DMS 273 (cell line): ENCODE measurements around the gene CENPB.
"Not testable (repeated sequence)": the region's sequence is repeated elsewhere in the genome, so short reads cannot be mapped to it uniquely, and the experiment has no call there.

Experiments
- DNase-seq: peaks from one replicate; lab custom pipeline; 2025; ENCODE audit not compliant: unreplicated experiment; lab: John Stamatoyannopoulos, UW

Gene CENPB

DNA sequence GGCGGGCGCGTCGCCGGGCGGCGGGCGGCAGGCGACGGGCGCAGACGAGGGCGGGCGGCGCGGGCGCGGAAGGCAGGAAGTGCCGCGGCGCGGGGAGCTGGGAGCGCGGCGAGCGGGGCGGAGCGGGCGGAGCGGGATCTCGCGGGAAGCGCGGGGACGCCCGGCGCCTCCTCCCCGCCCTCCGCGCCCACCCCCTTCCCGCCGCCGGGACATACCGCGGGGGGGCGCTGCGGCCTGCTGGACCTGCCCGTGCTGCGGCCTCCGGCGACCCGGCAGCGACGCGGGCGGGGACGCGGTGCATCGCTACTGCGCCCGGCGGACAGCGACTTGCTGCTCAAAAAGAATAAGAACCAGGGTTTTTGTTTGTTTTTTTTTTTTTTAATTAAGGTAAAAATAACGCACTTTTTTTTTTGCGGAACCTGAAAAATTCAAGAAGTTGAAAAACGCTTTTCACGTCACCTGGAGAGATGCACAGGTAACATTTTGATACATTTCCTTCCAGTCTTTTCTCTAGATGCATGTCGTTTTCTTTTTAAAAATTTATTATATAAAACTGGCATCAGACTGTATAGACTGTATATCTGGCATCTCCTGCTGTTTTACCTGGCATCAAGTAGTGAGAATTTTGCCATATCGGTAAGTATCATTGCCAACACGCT, at the start of gene CENPB:
Gene CENPB (minus strand): TSS at position 76 of the 659 bp plus-strand sequence. CDS start 257 bp downstream, outside the sequence.
- peak; percentile 96 for DNase-seq

DNA sequence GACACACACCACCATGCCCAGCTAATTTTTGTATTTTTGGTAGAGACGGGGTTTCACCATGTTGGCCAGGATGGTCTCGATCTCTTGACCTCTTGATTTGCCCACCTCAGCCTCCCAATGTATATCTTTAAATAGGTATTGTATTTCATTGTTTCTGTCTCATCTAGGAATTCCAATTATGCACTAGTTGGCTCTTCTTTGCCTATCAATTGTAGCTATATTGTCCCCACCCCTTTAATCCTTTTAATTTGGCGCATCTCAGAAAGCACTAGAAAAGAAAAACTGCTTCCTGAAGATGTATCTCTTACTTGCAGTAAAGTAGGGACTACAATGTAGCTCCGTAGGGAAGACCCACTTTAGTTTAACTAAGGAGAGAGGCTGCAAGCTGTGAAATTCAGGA, 49.6 kb upstream of the CENPB start:
- DNase-seq: no peak

GRCh38 chr20:3829891-3830290, 43.4 kb upstream of the CENPB start:
- DNase-seq: not testable (repeated sequence)

GRCh38 chr20:3828798-3829197, 42.3 kb upstream of the CENPB start:
- no peak for DNase-seq

DNA sequence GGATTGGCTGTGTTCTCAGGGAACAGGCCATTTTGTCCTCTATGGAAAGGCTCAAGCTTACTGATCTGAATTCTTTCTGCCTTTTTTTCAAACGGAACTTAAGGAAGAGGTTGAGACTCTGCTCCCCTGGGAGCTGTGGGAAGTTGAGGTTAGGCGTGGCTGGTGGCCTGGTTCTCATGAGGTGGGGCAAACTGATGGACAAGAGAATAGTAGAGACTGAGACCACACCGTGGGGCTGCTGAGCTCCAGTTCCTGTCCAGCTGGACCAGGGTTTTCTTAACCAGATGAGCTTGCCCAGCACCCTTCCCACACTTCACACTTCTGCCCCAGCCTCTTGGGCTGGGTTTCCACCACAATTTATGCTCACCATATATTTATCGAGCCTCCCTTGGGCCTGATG, 39.9 kb upstream of the CENPB start:
- no peak for DNase-seq

GRCh38 chr20:3825526-3825925, 39.0 kb upstream of the CENPB start:
- no peak for DNase-seq

- no peak for DNase-seq
Observed at GRCh38 chr20:3823881-3824280, 37.3 kb upstream of the CENPB start.

- no peak for DNase-seq
Observed at GRCh38 chr20:3821996-3822395, 35.5 kb upstream of the CENPB start.

DNA sequence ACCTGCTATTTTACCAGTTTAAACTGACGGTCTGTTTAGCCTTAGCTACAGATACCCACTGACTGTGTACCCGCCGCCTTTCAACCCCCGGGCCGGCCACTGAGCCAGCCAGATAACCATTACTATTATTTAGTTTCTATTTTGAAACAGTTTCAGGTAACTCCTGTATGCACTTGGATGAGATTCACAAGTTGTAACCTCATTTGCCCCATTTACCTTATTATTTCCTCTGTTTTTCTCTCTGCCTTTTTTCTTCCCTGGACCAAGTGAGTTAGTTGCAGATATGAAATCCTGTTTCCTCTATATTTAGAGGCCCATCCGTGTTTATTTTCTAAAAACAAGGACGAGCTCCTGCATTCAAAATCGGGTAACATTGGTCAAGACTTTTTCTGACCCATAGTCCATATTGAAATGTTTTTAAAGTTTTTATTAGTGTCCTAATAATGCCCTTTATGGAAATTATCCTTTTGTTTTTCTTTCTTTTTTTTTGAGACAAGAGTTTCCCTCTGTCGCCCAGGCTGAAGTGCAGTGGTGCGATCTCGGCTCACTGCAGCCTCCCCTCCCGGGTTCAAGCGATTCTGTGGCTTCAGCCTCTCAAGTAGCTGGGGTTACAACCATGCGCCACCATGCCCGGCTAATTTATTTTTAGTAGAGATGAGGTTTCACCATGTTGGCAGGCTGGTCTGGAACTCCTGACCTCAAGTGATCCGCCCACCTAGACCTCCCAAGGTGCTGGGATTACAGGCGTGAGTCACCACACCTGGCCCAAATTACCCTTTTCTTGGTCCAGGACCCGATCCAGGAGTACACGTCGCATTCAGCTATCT, 34.6 kb upstream of the CENPB start:
- no peak for DNase-seq

DNA sequence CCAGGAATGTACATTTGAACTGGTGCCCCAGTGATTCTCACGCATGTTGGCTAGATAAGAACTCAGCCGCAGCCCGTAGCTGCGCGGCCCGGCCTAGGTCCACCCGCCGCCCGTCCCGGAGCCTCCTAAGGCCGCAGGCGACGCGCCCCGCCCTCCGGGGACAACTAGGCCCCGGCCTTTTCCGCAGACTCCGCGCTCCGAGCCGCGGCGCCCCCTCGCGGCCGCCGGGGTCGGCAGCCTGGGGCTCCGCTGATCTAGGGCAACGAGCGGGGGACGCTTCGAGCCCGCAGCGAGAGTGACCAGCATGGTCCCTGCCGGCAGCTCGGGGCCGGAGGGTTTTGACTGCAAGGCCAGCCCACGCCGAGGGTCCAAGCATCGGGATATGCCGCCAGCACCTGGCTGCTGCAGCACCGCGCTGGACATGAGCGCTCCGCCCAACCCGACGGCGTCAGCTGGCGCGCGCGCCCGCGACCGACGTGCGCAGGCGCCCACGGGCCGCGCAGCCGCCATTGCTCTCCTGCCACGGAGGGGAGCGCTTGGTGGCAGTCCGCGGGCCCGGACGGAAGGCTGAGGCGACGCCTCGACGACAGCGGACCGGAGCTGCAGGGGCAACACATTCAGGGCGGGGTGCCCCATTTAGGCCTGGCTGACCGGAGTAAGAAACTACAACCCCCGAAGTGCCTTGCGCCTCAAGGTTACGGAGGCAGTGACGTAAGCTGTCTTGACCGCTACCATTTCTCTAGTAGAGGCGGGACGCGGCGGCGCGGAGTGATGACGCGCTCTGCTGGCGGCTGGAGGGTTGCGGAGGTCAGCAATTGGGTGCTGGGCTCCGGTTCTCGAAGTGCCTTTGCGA, 33.7 kb upstream of the CENPB start, which contains the start of gene AP5S1:
Gene AP5S1 (plus strand): TSS at position 500 of the 853 bp plus-strand sequence. CDS start 1,571 bp downstream, outside the sequence.
- peak; percentile 98 for DNase-seq

- no peak for DNase-seq
Observed at GRCh38 chr20:3819411-3820047, 33.0 kb upstream of the CENPB start.

DNA sequence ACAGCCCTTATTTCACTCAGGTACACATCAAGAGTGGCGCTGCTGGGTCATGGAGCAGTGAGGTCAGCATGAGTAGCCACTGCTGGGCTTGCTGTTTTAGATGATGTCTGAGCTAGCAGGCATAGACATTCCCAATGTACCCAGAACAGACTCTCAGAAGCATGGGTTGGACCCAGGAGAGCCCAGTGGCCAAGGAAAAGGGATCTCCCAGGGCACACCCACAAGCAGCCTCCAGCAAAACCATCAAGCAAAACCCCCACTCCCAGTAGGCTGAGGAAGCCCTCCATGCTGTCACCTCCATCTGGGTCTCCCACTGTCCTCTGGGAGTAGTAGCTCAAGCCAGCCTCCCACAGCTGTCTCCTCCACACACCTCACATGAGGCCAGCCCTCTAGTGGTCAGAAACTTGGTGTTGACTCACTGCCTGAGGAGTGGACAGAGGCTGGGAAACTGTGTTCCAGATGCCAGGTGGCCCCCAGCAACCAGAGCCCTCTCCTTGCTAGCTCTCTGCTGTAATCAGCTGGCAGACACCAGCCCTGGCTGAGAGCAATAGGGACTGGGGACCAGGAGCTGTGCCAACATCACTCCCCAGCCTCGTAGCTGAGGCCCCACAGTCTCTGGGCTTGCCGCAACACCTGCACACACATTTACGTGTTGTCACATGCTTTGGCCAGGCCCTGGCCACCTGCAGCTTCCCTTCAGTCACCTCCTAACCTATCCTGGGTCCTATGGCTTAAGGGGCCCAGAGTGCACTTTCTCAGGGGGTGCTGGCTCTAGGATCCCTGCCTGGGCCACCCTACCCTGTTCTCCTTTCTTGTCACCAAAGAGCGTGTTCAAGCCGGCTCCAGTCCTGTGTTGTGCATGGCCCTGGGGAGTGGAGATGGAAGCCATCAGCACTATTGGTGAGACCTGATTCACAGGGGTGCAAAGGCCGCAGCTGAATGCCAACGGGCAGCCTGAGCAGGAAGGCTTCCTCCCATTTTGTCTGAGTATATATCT, 31.9 kb upstream of the CENPB start:
- DNase-seq: peak; percentile 96

DNA sequence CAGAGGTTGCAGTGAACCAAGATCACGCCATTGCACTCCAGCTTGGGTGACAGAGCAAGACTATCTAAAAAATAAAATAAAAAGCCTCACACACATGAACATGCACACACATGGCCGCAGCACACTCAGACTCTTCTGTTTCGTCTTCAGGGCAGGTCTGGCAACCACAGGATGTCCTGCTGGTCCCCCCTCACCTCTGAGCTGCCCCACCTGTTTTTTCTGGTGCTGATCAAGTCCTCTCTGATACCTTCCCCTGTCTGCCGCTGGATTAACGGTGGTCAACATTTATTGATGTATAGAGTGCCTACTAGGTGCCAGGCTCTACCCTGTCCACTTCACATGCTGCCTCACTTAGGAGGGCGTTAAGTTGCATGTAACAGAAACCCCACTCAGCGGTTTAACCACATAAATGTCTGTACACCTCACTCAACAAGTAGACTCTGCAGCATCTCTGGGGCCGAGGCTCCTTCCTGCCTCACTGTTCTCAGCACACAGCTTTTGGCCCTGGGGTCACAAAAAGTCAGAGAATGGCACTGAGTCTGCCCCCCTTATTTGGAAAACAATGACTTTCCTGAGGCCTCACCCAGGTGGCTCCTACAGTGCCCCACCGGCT, 29.3 kb upstream of the CENPB start:
- DNase-seq: no peak

GRCh38 chr20:3814928-3815495, 28.5 kb upstream of the CENPB start:
- DNase-seq: no peak

DNA sequence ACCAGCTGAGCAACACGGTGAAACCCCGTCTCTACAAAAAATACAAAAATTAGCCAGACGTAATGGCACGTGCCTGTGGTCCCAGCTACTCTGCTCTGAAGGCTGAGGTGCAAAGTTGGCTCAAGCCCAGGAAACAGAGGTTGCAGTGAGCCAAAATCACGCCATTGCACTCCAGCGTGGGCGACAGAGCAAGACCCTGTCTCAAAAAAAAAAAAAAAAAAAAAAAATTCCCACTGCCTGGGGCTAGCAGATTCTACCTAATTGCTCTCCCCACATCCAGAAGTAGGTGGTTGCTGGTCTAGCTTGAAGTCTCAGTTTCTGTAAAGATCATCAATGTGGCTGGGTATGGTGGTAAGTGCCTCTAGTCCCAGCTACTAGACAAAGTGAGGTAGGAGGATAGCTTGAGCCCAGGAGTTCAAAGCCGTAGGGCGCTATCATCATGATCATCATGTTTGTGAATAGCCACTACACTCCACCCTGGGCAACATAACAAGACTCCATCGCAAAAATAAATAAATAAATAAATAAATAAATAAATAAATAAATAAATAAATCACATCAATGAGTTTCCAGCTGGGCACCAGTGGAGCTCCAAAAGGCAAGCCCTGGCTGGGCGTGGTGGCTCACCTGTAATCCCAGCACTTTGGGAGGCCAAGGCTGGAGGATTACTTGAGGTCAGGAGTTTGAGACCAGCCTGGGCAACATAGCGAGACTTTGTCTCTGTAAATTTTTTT, 27.5 kb upstream of the CENPB start:
- DNase-seq: no peak

DNA sequence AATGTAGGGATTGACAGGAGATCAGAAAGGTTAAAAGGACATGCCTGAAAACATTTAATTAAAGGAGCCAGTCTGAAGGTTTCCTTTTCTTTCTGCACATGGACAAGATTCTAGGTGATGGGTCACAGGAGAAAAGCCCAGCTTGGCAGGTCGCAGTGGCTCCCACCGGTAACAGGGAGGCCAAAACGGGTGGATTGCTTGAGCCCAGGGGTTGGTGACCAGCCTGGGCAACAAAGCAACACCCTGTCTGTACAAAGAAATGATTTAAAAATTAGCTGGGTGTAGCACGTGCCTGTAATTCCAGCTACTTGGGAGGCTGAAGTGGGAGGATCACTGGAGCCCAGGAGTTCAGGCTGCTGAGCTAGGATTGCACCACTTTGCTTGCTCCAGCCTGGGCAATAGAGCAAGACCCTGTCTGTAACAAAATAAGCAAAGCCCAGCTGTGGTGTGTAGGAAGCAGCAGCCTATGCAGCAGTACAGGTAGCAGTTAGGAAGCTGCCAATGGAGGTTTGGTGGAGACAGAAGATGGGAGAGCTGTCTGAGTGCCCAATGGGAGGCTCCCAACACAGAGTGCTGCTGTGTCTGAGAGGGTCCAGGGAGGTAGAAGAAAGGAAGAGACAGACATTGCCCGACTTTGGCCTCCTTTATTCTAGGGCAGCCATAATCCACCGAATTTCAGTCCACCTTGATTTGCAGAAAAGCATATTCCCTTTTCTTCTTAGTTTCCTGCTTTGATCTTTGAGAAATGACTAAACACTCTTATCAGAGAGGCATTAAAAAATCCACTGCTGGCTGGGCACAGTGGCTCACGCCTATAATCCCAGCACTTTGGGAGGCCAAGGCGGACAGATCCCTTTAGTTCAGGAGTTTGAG, 26.7 kb upstream of the CENPB start:
- no peak for DNase-seq

GRCh38 chr20:3812259-3812681, 25.7 kb upstream of the CENPB start:
- no peak for DNase-seq
